Pons (tissue), 1 donor: ENCODE data around the gene PDYN.

Experiments
- DNase-seq: peaks from one replicate; pipeline ENCODE4 v3.0.0-alpha.2; 2016; ENCODE audit warnings: low spot score

PDYN gene

GRCh38 chr20:1934721-1935573, 58.9 kb downstream of the PDYN start:
- DNase-seq = no peak

GRCh38 chr20:1934156-1934555, 59.7 kb downstream of the PDYN start:
- DNase-seq = no peak

- DNase-seq = no peak
Measured at GRCh38 chr20:1933465-1933870, 60.4 kb downstream of the PDYN start.

- no peak for DNase-seq
Measured at GRCh38 chr20:1932971-1933370, 60.9 kb downstream of the PDYN start.

GRCh38 chr20:1931830-1932229, 62.0 kb downstream of the PDYN start:
- no peak for DNase-seq

- DNase-seq = no peak
Measured at GRCh38 chr20:1930165-1930564, 63.7 kb downstream of the PDYN start.

GRCh38 chr20:1929460-1929859, 64.4 kb downstream of the PDYN start:
- no peak for DNase-seq

- DNase-seq = no peak
Measured at GRCh38 chr20:1928782-1929181, 65.1 kb downstream of the PDYN start.
